Ovary (tissue), 3 donors: ENCODE results near the gene RASGEF1C.

Experiments used
- CTCF ChIP-seq, 3 donors: fragments of 450-650 bp in 2 of 3; fragments of 200-600 bp in 1 of 3; IDR thresholded peaks; one replicate each; pipeline versions ENCODE4 v1.5.1 to v1.8.0; 2016 to 2022; ENCODE audit warnings: antibody characterized with exemption in 3 of 3, mild to moderate bottlenecking in 1 of 3
- POLR2A ChIP-seq: fragments of 450-650 bp; IDR thresholded peaks from one replicate; pipeline ENCODE4 v1.6.1; 2017; ENCODE audit warnings: antibody characterized with exemption, mild to moderate bottlenecking, moderate library complexity
- donor health status: DM: no; HTN: no; CAD: no.

- TF ChIP-seq CTCF (IDR thresholded peaks at IDR 0.05) = no peak
- TF ChIP-seq POLR2A = no peak
Observed at GRCh38 chr5:180054226-180054625, 154.8 kb downstream of the RASGEF1C start.
